Measurements from ENCODE around the gene SPOCD1.

Gene SPOCD1

DNA sequence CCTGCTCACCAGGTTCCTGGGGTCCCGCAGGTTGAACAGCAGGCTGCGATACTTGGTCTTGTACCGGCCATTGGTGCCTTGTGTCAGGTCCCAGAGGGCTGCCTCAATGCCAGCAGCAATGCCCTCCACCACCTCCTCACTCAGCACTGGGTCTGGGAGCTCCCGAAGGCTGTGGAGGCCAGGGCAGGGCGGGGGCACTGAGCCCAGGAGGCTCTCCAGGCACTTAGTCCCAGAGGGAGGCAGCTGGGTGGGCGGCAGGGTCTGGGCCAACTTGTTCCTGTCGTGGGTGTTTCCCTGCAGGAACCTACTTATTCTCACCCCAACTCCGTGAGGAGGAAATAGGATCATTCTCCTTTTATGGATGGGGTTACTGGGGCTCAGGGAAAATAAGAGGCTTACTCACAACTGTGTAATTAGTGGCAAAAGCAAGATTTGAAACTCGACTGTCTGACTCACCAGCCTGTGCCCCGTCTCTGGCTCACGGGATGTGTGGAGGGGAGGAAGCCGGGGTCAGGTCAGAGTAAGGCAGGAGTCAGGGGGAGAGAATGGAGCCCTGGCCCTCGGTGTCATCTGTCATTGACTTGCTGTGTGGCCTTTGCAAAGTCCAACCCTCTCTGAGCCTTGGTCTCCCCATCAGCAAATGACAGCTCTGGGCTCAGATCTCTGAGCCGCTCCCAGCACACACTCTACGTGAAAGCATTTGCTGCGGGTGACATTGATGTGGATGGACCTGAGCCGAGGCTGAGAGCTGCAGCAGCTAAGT lies 17.2 kb downstream of the SPOCD1 start:
- Histone ChIP-seq H3K9ac (ENCODE audit: low read length) (no peak overlapping the region), H3K27ac (ENCODE audit: low read depth, low read length) (no peak overlapping the region), H3K4me3 (ENCODE audit: low read depth in 1 of 2, low read length in 2 of 2) (no peak overlapping the region), H3K4me1 (ENCODE audit: insufficient read depth, low read length) (no peaks in the 10 kb centered on the region), H3K27me3 (ENCODE audit: control insufficient read depth in 1 of 2, insufficient read depth in 2 of 2, low read length in 2 of 2) (no peaks in the 10 kb centered on the region), H3K36me3 (ENCODE audit: insufficient read depth, low read length) (no peaks in the 10 kb centered on the region), H3K9me3 (ENCODE audit: low read length) (no peaks in the 10 kb centered on the region)

DNA sequence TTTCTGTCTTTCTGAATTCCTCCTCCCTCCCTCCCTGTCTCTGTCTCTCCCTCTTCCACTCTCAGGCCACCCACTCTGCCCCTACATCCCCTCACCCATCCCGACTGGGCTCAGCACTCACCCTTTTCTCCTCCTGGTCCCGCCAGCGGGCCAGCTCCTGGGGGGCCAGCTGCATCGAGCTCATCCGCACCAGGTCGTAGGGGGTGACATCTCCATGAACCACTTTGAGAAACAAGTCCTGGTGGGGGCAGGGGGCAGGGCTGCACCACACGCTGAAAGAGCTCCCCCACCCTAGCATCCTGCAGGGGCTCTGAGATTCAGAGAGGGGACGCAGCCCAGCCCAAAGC lies 17.8 kb downstream of the SPOCD1 start:
- H3K27ac ChIP-seq (ENCODE audit: low read depth, low read length) = no peak overlapping the region
- no peaks in the 10 kb centered on the region for H3K27me3 ChIP-seq (ENCODE audit: control insufficient read depth in 1 of 2, insufficient read depth in 2 of 2, low read length in 2 of 2)
- no peak overlapping the region for H3K9ac ChIP-seq (ENCODE audit: low read length)
- H3K9me3 ChIP-seq (ENCODE audit: low read length) = no peaks in the 10 kb centered on the region
- no peaks in the 10 kb centered on the region for H3K4me1 ChIP-seq (ENCODE audit: insufficient read depth, low read length)
- H3K36me3 ChIP-seq (ENCODE audit: insufficient read depth, low read length) = no peaks in the 10 kb centered on the region
- no peak overlapping the region for H3K4me3 ChIP-seq (ENCODE audit: low read depth in 1 of 2, low read length in 2 of 2)

DNA sequence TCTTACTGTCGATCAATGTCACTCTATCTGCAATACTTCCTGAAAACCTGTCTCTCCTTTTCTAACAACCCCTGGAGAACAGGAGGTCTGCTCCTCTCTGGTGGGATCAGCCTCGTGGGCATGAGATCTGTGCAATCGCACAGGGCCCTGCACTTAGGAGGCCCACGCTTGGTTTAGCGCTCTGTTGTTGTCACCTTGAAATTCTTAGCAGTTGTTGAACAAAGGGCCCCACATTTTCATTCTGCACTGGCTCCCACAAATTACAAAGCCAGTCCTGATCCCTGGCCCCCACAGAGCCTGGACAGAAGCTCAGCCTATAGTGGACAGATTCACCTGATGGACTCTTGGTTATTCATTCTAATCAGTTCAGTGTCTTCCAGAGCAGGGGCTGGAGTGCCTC lies 18.6 kb downstream of the SPOCD1 start:
- no peak overlapping the region for H3K4me3 ChIP-seq (ENCODE audit: low read depth in 1 of 2, low read length in 2 of 2)
- H3K9ac ChIP-seq (ENCODE audit: low read length) = no peak overlapping the region
- no peaks in the 10 kb centered on the region for H3K27me3 ChIP-seq (ENCODE audit: control insufficient read depth in 1 of 2, insufficient read depth in 2 of 2, low read length in 2 of 2)
- no peaks in the 10 kb centered on the region for H3K36me3 ChIP-seq (ENCODE audit: insufficient read depth, low read length)
- no peaks in the 10 kb centered on the region for H3K9me3 ChIP-seq (ENCODE audit: low read length)
- H3K27ac ChIP-seq (ENCODE audit: low read depth, low read length) = no peak overlapping the region
- no peaks in the 10 kb centered on the region for H3K4me1 ChIP-seq (ENCODE audit: insufficient read depth, low read length)

DNA sequence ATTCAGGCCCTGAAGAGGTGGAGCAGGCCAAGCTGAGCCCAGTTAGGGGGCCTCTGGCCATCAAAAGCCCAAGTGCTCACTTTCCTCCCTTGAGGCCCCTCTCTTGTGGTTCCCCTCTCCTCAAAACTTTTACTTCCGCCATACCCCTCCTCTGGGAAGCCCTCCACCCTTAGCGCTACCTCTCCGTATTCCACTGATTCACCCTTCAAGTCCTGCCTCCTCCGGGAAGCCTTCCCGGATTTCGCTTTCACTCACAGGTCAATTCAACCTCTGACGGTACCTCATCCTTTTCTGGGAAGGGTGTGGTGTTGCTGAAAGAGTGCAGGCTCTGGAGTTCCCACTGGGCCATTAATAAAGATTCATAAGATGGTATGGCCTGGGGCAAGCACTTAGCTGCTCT lies 19.1 kb downstream of the SPOCD1 start:
- Histone ChIP-seq H3K4me1 (ENCODE audit: insufficient read depth, low read length) (no peaks in the 10 kb centered on the region), H3K27me3 (ENCODE audit: control insufficient read depth in 1 of 2, insufficient read depth in 2 of 2, low read length in 2 of 2) (no peaks in the 10 kb centered on the region), H3K9ac (ENCODE audit: low read length) (no peak overlapping the region), H3K9me3 (ENCODE audit: low read length) (no peaks in the 10 kb centered on the region), H3K4me3 (ENCODE audit: low read depth in 1 of 2, low read length in 2 of 2) (no peak overlapping the region), H3K27ac (ENCODE audit: low read depth, low read length) (no peak overlapping the region), H3K36me3 (ENCODE audit: insufficient read depth, low read length) (no peaks in the 10 kb centered on the region)

DNA sequence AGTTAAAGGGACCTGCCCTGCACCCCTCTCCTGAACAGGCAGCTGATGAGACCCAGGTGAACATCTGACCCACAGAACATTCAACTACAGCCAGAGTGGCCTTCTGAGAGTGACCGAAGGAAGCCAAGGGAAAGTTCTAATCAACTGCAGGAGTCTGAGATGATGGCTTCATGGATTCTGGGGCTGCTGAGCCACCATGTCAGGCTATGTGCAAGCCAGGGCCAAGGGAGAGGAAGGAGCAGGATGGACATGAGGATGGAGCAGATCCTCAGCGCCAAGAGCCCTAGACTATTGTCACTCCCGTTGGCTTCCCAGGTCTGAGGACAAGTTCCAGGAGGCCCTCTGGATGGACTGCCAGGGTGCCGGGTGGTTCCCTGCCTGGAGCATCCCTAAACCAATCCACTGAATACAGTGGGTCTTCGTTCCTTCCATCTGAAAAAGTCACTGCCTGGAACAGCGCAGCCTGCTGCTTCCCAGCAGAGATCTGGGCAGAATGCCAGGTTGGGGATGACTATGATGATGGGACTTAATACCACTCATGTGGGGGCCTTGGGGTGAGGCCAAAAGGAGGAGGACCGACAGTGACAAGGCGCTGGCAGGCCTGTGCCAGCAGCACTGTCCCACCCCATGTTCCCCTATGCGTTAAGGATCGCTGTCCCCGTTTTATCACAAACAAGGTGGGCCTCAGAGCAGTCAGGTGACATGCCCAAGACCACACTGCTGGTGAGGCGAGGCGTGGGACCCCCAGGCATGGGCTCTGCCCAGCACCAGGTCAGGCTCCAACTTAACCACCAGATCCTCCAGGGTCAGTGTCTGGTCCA lies 19.8 kb downstream of the SPOCD1 start:
- Histone ChIP-seq H3K4me1 (ENCODE audit: insufficient read depth, low read length) (no peaks in the 10 kb centered on the region), H3K4me3 (ENCODE audit: low read depth in 1 of 2, low read length in 2 of 2) (no peak overlapping the region), H3K9ac (ENCODE audit: low read length) (no peak overlapping the region), H3K27me3 (ENCODE audit: control insufficient read depth in 1 of 2, insufficient read depth in 2 of 2, low read length in 2 of 2) (no peaks in the 10 kb centered on the region), H3K9me3 (ENCODE audit: low read length) (no peaks in the 10 kb centered on the region), H3K27ac (ENCODE audit: low read depth, low read length) (no peak overlapping the region), H3K36me3 (ENCODE audit: insufficient read depth, low read length) (no peaks in the 10 kb centered on the region)

DNA sequence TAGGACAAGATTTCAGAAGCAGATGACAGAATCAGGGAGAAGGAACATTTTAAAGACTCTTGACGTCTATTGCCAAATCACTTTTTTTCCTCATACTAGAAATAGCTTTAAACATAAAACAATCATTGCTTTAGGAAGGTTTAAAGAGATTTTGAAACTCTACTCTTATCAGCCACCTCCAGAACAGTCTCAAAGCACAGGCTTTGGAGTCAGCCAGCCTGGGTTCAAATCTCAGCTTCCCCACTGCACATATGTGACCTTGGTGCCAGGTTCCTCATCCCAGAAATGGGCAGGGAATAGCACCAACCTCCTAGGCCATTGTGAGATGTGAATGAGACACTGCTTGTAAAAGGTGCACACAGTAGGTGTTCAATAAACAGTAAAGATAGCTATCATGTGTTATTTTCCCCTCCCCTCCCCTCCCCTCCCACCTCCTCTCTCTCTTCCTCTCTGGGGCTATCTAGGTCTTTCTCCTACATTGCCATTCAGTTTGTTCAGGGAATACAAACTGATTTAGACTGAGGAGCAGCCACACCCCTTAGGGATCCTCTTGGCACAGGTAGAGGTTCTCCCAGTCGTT lies 20.6 kb downstream of the SPOCD1 start:
- Histone ChIP-seq H3K4me1 (ENCODE audit: insufficient read depth, low read length) (no peaks in the 10 kb centered on the region), H3K4me3 (ENCODE audit: low read depth in 1 of 2, low read length in 2 of 2) (no peak overlapping the region), H3K27me3 (ENCODE audit: control insufficient read depth in 1 of 2, insufficient read depth in 2 of 2, low read length in 2 of 2) (no peaks in the 10 kb centered on the region), H3K9ac (ENCODE audit: low read length) (no peak overlapping the region), H3K27ac (ENCODE audit: low read depth, low read length) (no peak overlapping the region), H3K36me3 (ENCODE audit: insufficient read depth, low read length) (no peaks in the 10 kb centered on the region), H3K9me3 (ENCODE audit: low read length) (no peaks in the 10 kb centered on the region)

DNA sequence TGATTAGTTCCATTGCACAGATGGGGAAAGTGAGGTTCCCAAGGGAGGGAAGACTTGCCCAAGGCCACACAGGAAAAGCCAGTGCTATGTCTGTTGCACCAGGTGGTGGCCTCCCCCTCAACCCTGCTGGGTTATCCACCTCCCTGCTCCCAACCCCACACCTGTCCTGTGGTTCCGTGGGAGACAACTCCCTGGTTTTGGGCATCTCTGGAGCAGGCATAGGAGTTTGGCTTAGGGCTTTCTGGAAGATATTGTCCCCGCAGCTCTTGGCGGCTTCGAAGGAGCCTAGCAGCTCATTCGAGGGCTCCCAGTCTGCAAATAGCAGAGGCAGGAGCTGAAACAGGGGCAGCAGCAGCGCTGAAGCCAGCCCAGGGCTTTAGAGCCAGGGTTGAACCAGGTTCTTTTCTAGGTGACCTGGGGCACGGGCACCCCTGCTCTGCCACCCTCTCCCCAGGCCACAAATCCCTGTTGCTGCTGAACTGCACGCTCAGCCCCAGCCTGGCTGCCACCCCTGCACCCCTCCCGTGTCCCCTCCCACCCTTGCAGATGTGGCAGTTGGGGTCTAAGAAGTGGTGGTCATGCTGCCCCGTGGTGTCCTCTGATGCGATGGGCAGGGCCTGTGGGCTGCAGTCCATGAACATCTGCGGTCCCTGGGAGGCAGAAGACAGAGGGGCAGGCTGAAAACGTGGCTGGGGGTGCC lies 22.1 kb downstream of the SPOCD1 start:
- Histone ChIP-seq H3K27me3 (ENCODE audit: control insufficient read depth in 1 of 2, insufficient read depth in 2 of 2, low read length in 2 of 2) (no peaks in the 10 kb centered on the region), H3K4me1 (ENCODE audit: insufficient read depth, low read length) (peaks cover 7% of the 10 kb centered on the region), H3K36me3 (ENCODE audit: insufficient read depth, low read length) (no peaks in the 10 kb centered on the region), H3K27ac (ENCODE audit: low read depth, low read length) (no peak overlapping the region), H3K4me3 (ENCODE audit: low read depth in 1 of 2, low read length in 2 of 2) (no peak overlapping the region), H3K9me3 (ENCODE audit: low read length) (no peaks in the 10 kb centered on the region), H3K9ac (ENCODE audit: low read length) (no peak overlapping the region)

DNA sequence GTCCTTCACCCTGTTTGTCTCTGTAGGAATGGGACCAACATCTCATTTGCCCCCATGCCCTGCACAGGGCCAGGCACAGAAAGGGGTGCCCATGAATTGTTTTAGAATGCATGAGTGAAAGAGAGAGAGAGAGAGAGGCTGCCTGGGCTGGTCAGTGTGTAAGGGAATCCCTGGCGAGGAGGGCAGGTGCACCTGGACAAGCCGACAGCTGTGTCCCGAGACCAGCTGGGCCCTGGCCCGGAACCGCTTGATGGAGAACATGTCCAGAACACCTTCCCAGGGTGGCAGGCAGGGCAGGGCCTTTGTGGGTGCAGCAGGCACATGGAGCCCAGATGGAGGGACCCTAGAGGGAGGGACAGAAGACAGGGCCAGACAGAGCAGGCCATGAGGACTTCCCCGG lies 22.7 kb downstream of the SPOCD1 start:
- Histone ChIP-seq H3K9ac (ENCODE audit: low read length) (no peak overlapping the region), H3K36me3 (ENCODE audit: insufficient read depth, low read length) (no peaks in the 10 kb centered on the region), H3K4me1 (ENCODE audit: insufficient read depth, low read length) (peaks cover 9% of the 10 kb centered on the region), H3K9me3 (ENCODE audit: low read length) (no peaks in the 10 kb centered on the region), H3K4me3 (ENCODE audit: low read depth in 1 of 2, low read length in 2 of 2) (no peak overlapping the region), H3K27ac (ENCODE audit: low read depth, low read length) (no peak overlapping the region), H3K27me3 (ENCODE audit: control insufficient read depth in 1 of 2, insufficient read depth in 2 of 2, low read length in 2 of 2) (no peaks in the 10 kb centered on the region)

DNA sequence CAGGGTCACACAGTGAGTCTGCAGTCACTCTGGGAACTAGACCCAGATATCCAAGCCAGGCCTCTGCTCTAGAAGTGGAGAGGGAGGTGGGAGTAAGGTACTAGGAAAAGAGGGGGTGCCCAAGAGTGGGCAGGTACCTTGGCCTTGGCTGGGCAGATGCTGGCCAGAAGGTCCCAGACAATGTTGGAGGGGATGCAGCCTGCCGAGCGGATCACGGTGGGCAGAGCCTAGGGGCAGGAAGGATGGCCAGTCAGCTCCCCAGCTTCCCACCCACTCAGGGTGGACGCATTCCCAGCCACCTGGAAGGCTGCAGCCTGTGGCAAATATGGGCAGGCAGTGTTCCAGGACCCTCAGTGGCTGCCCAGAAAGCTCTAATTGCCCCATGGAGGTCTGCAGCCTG lies 23.3 kb downstream of the SPOCD1 start:
- Histone ChIP-seq H3K4me3 (ENCODE audit: low read depth in 1 of 2, low read length in 2 of 2) (no peak overlapping the region), H3K27ac (ENCODE audit: low read depth, low read length) (no peak overlapping the region), H3K4me1 (ENCODE audit: insufficient read depth, low read length) (peaks cover 9% of the 10 kb centered on the region), H3K36me3 (ENCODE audit: insufficient read depth, low read length) (no peaks in the 10 kb centered on the region), H3K27me3 (ENCODE audit: control insufficient read depth in 1 of 2, insufficient read depth in 2 of 2, low read length in 2 of 2) (no peaks in the 10 kb centered on the region), H3K9me3 (ENCODE audit: low read length) (no peaks in the 10 kb centered on the region), H3K9ac (ENCODE audit: low read length) (no peak overlapping the region)

DNA sequence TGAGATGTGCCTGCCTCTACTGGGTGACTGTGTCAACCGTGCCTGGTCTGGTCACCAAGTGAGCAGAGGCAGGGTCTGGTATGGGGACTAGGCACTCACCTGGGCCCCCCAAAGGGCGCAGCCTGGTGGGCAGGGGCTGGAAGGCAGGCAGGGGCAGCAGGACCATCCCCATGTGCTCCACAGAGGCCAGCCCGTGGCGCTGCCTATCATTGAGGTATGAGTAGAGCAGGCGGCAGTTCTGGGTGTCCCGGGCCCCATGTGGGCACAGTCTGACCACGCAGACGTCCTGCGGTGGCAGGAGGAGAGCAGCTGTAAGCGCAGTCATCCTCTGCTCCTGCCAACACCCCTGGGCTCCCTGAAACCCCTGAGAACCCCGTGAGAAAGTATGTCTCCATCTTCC lies 23.7 kb downstream of the SPOCD1 start:
- Histone ChIP-seq H3K4me3 (ENCODE audit: low read depth in 1 of 2, low read length in 2 of 2) (no peak overlapping the region), H3K4me1 (ENCODE audit: insufficient read depth, low read length) (peaks cover 9% of the 10 kb centered on the region), H3K9ac (ENCODE audit: low read length) (no peak overlapping the region), H3K9me3 (ENCODE audit: low read length) (no peaks in the 10 kb centered on the region), H3K27me3 (ENCODE audit: control insufficient read depth in 1 of 2, insufficient read depth in 2 of 2, low read length in 2 of 2) (no peaks in the 10 kb centered on the region), H3K36me3 (ENCODE audit: insufficient read depth, low read length) (no peaks in the 10 kb centered on the region), H3K27ac (ENCODE audit: low read depth, low read length) (no peak overlapping the region)

DNA sequence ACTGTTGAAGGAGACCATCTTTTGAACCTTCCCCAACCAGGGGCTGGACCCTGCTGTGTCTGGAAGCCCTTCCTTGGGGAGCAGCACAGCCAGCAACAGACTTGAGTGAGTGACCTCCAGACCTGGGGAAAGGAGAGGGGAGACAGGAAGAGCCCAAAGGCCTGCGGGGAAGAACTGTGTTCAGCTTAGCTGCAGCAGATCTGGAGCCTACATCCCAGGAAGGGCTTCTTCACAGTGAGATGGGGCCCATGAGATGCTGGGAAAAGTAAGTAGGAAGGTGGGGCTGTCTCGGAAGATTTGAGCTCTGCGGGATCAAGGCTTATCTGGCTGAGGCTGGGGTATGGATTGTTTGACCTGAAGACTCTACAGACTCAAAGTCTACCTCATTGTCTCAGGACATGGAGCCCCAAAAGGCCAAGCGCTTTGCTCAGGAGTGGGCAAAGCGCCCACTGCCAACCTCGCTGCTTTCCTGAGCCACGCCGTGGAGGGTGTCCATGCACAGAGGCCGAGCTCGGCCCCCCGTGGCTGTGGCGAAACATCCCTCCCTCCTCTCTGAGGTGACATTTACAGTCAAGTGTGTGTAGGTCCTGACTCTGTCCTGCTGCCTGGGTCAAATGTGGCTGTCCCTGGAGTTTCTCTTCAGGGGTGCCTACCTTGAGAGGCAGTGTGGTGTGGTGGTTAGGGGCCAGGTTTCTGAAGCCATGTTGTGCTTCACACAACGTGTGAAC lies 24.5 kb downstream of the SPOCD1 start:
- no peaks in the 10 kb centered on the region for H3K27me3 ChIP-seq (ENCODE audit: control insufficient read depth in 1 of 2, insufficient read depth in 2 of 2, low read length in 2 of 2)
- H3K9ac ChIP-seq (ENCODE audit: low read length) = no peak overlapping the region
- peaks cover 9% of the 10 kb centered on the region for H3K4me1 ChIP-seq (ENCODE audit: insufficient read depth, low read length)
- no peak overlapping the region for H3K4me3 ChIP-seq (ENCODE audit: low read depth in 1 of 2, low read length in 2 of 2)
- H3K36me3 ChIP-seq (ENCODE audit: insufficient read depth, low read length) = no peaks in the 10 kb centered on the region
- no peak overlapping the region for H3K27ac ChIP-seq (ENCODE audit: low read depth, low read length)
- no peaks in the 10 kb centered on the region for H3K9me3 ChIP-seq (ENCODE audit: low read length)

All from muscle layer of colon (tissue), 2 donors.